Measurements from ENCODE around the gene MED13. TPM values are rescaled to one million over a fixed set of nuclear protein-coding genes. Genes with fewer than 3 reads are reported as not detected.
"Not testable (repeated sequence)": the region's sequence is repeated elsewhere in the genome, so short reads cannot be mapped to it uniquely, and the experiment has no call there.

The MED13 gene
- total RNA-seq, 4 donors from 2014 or later, result 24.3 to 69.0 (median 51.0) TPM

DNA sequence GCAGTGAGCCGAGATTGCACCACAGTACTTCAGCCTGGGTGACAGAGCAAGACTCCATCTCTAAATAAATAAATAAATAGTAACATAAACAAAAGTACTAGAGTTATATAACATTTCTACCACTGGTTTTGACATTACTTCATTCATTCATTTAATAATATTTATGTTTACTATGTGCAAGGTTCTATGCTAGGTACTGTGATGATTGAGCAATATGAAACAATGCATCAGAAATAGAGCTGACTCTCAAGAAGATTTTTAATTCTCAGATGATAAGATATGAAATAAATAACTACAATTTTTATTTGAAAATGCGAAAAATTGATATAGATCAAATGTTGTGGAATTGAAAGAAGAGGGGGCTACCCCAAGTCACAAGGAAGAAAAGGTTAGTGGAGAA is 8.9 kb upstream of the MED13 start:
- TF ChIP-seq POLR2A (IDR thresholded peaks at IDR 0.05), result no peak
- TF ChIP-seq, protein P1, sequence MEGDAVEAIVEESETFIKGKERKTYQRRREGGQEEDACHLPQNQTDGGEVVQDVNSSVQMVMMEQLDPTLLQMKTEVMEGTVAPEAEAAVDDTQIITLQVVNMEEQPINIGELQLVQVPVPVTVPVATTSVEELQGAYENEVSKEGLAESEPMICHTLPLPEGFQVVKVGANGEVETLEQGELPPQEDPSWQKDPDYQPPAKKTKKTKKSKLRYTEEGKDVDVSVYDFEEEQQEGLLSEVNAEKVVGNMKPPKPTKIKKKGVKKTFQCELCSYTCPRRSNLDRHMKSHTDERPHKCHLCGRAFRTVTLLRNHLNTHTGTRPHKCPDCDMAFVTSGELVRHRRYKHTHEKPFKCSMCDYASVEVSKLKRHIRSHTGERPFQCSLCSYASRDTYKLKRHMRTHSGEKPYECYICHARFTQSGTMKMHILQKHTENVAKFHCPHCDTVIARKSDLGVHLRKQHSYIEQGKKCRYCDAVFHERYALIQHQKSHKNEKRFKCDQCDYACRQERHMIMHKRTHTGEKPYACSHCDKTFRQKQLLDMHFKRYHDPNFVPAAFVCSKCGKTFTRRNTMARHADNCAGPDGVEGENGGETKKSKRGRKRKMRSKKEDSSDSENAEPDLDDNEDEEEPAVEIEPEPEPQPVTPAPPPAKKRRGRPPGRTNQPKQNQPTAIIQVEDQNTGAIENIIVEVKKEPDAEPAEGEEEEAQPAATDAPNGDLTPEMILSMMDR (IDR thresholded peaks at IDR 0.05), result no peak
- no peak overlapping the region for H3K27ac ChIP-seq
- no peak overlapping the region for H3K4me3 ChIP-seq
- H3K36me3 ChIP-seq, result no peaks in the 10 kb centered on the region
- peaks cover 0 to 17% (median 0%) of the 10 kb centered on the region in 4 donors for H3K27me3 ChIP-seq
- WGBS, 2 donors, result 80 to 95% methylated on average over 2 of the region's 2 CpGs
- no peaks in the 10 kb centered on the region for H3K4me1 ChIP-seq
- no peak for DNase-seq
- no peaks in the 10 kb centered on the region for H3K9me3 ChIP-seq
- intact Hi-C loops (cut with DNase I), result no loop called here

DNA sequence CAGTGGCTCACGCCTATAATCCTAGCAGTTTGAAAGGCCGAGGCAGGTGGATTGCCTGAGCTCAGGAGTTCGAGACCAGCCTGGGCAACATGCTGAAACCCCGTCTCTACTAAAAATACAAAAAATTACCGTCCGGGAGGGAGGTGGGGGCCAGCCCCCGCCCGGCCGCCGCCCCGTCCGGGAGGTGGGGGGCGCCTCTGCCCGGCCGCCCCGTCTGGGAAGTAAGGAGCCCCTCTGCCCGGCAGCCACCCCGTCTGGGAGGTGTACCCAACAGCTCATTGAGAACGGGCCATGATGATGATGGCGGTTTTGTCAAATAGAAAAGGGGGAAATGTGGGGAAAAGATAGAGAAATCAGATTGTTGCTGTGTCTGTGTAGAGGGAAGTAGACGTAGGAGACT is 7.8 kb upstream of the MED13 start:
- H3K27ac ChIP-seq; intact Hi-C loops (cut with DNase I); H3K36me3 ChIP-seq; H3K4me1 ChIP-seq; H3K4me3 ChIP-seq; DNase-seq; H3K9me3 ChIP-seq: not testable (repeated sequence)
- WGBS, 2 donors, result 89 to 95% methylated on average over 4 to 9 of the region's 21 CpGs
- peaks cover 0 to 14% (median 0%) of the 10 kb centered on the region in 4 donors for H3K27me3 ChIP-seq

DNA sequence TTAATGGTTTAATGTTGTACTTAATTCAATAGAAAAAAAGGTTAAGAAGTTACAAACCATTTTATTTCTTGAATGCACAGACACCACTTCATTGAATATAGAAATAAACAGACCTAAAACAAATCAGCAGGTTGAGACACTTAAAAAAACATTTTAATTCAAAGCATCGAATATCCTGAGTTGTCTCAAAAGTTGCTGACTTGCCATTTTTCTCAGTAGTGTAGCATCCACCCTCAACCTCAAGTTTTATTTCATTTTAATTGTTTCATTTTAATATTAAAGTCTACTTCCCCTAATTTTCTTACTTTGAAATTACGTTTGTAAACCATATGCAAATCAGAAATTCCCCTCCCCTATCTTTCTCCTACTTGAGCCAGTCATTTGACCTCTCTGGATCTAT is 5.8 kb upstream of the MED13 start:
- intact Hi-C loops (cut with DNase I), result no loop called here
- 69 to 73% methylated on average over 2 of the region's 2 CpGs for WGBS, 2 donors
- TF ChIP-seq, protein P1 (IDR thresholded peaks at IDR 0.05), result no peak
- TF ChIP-seq POLR2A (IDR thresholded peaks at IDR 0.05), result no peak
- no peak overlapping the region for H3K4me3 ChIP-seq
- H3K9me3 ChIP-seq, result no peaks in the 10 kb centered on the region
- DNase-seq, result no peak
- H3K27me3 ChIP-seq, result no peaks in the 10 kb centered on the region
- no peak overlapping the region for H3K27ac ChIP-seq
- H3K4me1 ChIP-seq, result peaks cover 0 to 4% (median 2%) of the 10 kb centered on the region in 3 donors
- no peaks in the 10 kb centered on the region for H3K36me3 ChIP-seq

DNA sequence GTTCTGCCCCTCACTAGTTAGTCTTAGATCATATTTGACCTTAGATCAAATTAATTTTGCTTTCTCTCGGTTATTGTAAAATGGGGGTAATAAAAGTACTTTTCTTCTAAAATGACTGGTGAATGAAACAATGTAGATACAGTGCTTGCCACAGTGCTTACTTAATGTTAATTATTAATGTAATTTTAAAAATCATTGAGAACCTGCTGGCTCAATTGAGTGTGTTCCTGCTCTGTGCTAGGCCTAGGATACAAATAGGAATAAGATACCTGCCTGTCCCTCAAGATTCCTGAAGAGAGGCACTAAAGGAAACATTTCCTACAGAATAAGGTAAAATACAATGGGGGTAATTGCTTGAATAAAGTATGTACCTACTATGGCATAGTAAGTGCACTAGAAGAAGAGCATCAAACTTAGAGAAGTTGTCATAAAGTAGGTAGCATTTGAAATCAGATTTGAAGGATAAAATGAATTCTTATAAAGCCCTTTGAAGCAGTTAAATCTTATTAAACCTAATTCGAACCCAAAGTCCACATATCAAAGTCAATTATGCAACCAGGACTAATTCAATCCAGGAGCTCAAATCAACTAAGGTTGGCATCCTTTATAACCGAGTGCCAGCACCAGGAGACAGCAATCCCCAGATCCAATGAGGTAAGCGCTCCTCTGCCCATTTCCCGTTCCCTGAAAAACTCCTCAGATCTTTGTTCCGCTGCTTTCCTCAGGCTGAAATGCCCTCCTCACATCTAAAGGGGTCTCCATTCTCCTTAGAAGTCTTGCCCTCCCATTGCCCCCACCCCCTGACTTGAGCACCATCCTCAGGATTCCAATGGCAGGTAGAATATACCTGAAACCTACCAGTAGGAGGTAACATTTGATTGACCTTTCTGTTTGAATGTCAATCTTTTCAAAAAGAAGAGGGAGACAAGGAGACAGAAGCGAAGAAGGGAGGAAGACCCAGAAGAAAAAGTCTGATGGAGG is 2.4 kb upstream of the MED13 start:
- TF ChIP-seq, protein P1 (IDR thresholded peaks at IDR 0.05), result no peak
- TF ChIP-seq POLR2A (IDR thresholded peaks at IDR 0.05), result no peak
- Histone ChIP-seq H3K27me3 (no peaks in the 10 kb centered on the region), H3K9me3 (no peaks in the 10 kb centered on the region), H3K4me1 (peaks cover 9 to 20% (median 9%) of the 10 kb centered on the region in 3 donors), H3K27ac (no peak overlapping the region), H3K36me3 (no peaks in the 10 kb centered on the region), H3K4me3 (no peak overlapping the region)
- no peak for DNase-seq
- intact Hi-C loops (cut with DNase I), result no loop called here
- 84 to 88% methylated on average over 7 of the region's 7 CpGs for WGBS, 2 donors

DNA sequence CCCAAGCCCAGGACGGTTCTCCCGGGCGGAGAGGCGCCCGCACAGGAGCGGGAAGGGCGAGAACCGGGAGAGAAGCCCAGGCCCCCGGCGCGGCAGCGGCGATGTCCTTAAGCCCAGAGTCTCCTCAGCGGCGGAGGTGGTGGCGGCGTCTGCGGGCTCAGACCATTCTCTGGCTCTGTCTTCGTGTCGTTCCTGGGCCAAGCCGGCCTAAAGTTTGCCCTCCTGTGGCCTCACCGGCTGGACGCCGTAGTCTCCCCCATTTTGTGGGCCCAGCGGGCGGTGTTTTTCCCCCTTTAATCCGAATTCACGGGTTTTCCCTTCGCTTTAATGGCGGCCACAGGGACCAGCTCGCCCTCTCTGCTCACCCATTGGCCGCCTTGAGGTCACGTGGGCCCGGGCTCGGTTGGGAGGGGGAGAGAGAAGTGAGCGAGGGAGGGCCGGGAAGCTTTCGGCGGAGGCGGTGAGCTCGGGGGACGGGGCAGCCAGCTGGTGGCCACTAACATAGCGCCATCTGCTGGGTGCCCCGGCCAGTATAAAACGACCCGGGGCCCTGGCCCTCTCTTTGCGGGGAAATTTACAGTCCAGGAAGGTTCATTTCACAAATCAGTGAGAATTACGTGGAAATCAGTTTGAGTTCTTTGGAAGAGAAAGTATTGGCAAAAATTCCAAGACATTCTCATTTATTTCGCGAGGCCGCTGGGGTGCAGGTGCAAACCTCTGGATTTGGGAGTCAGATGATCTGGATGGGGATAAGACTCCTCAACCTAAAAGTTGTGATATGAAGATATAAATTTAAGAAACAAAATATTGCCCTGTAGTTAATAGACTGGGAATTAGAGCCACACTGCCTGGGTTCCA is 762 bp upstream of the MED13 start:
- no peaks in the 10 kb centered on the region for H3K27me3 ChIP-seq
- WGBS, 2 donors, result 0 to 5% methylated on average over 32 of the region's 51 CpGs

More for the DNA sequence above, 762 bp upstream of the MED13 start:
- peak; percentile 96 for DNase-seq
- Histone ChIP-seq H3K9me3 (no peaks in the 10 kb centered on the region), H3K27ac (peak overlapping the region; percentile 99 to 100 (median 99)), H3K36me3 (peaks cover 0 to 9% (median 0%) of the 10 kb centered on the region in 3 donors), H3K4me1 (peaks cover 9 to 36% (median 9%) of the 10 kb centered on the region in 3 donors), H3K4me3 (peak overlapping the region; percentile 95 to 99 (median 98))
- peak in 3 of 4 donors; percentile 37 to 60 (median 54) for TF ChIP-seq POLR2A (IDR thresholded peaks at IDR 0.05)
- TF ChIP-seq, protein P1 (IDR thresholded peaks at IDR 0.05), result peak; percentile 89 to 95 (median 93)
- intact Hi-C loops (cut with DNase I), result no loop called here

Measured in esophagus squamous epithelium (tissue), 5 donors.